ENCODE results near the gene CYB5R3.

CYB5R3 gene

GRCh38 chr22:42646569-42647525, 2.3 kb downstream of the CYB5R3 start:
- no peak for DNase-seq (ENCODE audit: low read depth in 2 of 3, low spot score in 1 of 3)

GRCh38 chr22:42645938-42646568, 3.1 kb downstream of the CYB5R3 start:
- no peak for DNase-seq (ENCODE audit: low read depth in 2 of 3, low spot score in 1 of 3)

GRCh38 chr22:42645341-42645937, 3.8 kb downstream of the CYB5R3 start:
- no peak for DNase-seq (ENCODE audit: low read depth in 2 of 3, low spot score in 1 of 3)

- DNase-seq (ENCODE audit: low read depth in 2 of 3, low spot score in 1 of 3) = no peak
Measured at GRCh38 chr22:42644422-42645340, 4.5 kb downstream of the CYB5R3 start.

GRCh38 chr22:42643634-42644421, 5.4 kb downstream of the CYB5R3 start:
- DNase-seq (ENCODE audit: low read depth in 2 of 3, low spot score in 1 of 3) = no peak

GRCh38 chr22:42642806-42643633, 6.2 kb downstream of the CYB5R3 start:
- DNase-seq (ENCODE audit: low read depth in 2 of 3, low spot score in 1 of 3) = no peak

GRCh38 chr22:42641801-42642413, 7.3 kb downstream of the CYB5R3 start:
- no peak for DNase-seq (ENCODE audit: low read depth in 2 of 3, low spot score in 1 of 3)

GRCh38 chr22:42639541-42640241, 9.5 kb downstream of the CYB5R3 start:
- DNase-seq (ENCODE audit: low read depth in 2 of 3, low spot score in 1 of 3) = no peak

- DNase-seq (ENCODE audit: low read depth in 2 of 3, low spot score in 1 of 3) = no peak
Measured at GRCh38 chr22:42637555-42637954, 11.6 kb downstream of the CYB5R3 start.

- no peak for DNase-seq (ENCODE audit: low read depth in 2 of 3, low spot score in 1 of 3)
Measured at GRCh38 chr22:42636506-42636905, 12.7 kb downstream of the CYB5R3 start.

- DNase-seq (ENCODE audit: low read depth in 2 of 3, low spot score in 1 of 3) = no peak
Measured at GRCh38 chr22:42635531-42635930, 13.7 kb downstream of the CYB5R3 start.

- no peak for DNase-seq (ENCODE audit: low read depth in 2 of 3, low spot score in 1 of 3)
Measured at GRCh38 chr22:42633013-42633412, 16.2 kb downstream of the CYB5R3 start.

- no peak for DNase-seq (ENCODE audit: low read depth in 2 of 3, low spot score in 1 of 3)
Measured at GRCh38 chr22:42632096-42632495, 17.1 kb downstream of the CYB5R3 start.

- no peak for DNase-seq (ENCODE audit: low read depth in 2 of 3, low spot score in 1 of 3)
Measured at GRCh38 chr22:42630901-42631602, 18.1 kb downstream of the CYB5R3 start.

GRCh38 chr22:42630211-42630610, 19.0 kb downstream of the CYB5R3 start:
- no peak for DNase-seq (ENCODE audit: low read depth in 2 of 3, low spot score in 1 of 3)

- DNase-seq (ENCODE audit: low read depth in 2 of 3, low spot score in 1 of 3) = no peak
Measured at GRCh38 chr22:42627981-42628380, 21.2 kb downstream of the CYB5R3 start.

GRCh38 chr22:42626951-42627625, 22.1 kb downstream of the CYB5R3 start:
- no peak for DNase-seq (ENCODE audit: low read depth in 2 of 3, low spot score in 1 of 3)

Measured in stimulated activated CD4-positive, alpha-beta T cell treated with anti-CD3 and anti-CD28 coated beads, Interleukin-12 subunit alpha, Interleukin-12 subunit beta, amount 100 ng/mL, for 48 hours (primary cell).